EH (cell line): ENCODE results near the gene AQP11.
A peak's percentile ranks its signal among the peaks of the same experiment; 100 is the strongest.

Source experiments
- DNase-seq: peaks from one replicate; pipeline ENCODE4 v3.0.0-alpha.2; 2015; ENCODE audit warnings: low read depth

The AQP11 gene

DNA sequence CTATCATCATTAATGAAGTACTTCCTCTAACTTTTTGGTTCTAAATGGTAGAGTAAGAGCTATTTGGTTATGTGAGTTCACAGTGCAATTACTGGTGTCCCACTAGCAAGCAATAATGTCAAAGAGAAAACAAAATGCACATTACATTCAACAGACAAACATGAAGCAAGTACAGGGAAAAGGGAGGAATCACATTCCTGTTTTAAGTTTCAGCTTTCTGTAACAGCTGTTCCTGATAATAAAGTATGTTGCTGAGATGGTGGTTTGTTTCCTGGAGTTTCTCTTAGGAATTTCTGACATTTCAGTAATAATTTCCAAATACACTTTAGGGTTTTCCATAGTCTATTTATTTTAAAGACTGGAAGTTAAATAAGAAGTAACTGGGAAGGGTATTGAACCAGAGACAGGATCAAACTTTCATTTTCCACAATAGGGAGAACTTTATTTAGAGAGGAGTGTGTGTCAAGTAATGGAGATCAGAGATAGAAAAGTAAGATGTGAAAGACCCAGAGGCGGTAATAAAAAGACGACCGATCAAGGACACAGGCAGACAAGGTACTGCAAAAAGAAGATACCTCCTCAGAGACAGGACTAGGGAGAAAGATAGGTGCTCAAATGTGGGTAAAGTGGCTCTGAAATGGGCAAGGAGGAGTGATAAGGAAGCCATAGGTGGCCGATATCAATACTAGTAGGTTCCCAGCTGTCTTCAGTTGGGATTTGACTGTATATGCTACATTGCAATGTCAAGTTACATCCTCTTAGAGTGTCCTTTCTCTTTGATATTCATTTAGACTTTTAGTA, 68.7 kb downstream of the AQP11 start:
- DNase-seq = peak; percentile 70
